ENCODE measurements around the gene ANG. TPM values are rescaled to one million over a fixed set of nuclear protein-coding genes. Genes with fewer than 3 reads are reported as not detected.
A peak's percentile ranks its signal among the peaks of the same experiment; 100 is the strongest.
"Not testable (repeated sequence)": the region's sequence is repeated elsewhere in the genome, so short reads cannot be mapped to it uniquely, and the experiment has no call there.

Gene ANG
- total RNA-seq, 2 experiments from 2014 or later, result 0.27 to 0.38 TPM

- Mint-ChIP-seq H3K27ac (no peak overlapping the region), H3K4me3 (no peak overlapping the region), H3K4me1 (ENCODE audit: low read depth) (peaks cover 18% of the 10 kb centered on the region), H3K36me3 (ENCODE audit: low read depth) (no peaks in the 10 kb centered on the region), H3K9me3 (no peaks in the 10 kb centered on the region), H3K27me3 (ENCODE audit: low read depth) (peaks cover 36% of the 10 kb centered on the region)
- intact Hi-C loops (cut with micrococcal nuclease), result no loop called here
- CTCF ChIA-PET, result interaction anchor here (0.9 to 10.9 kb wide), 5 partner anchors 8 to 33 kb away, joined by 3 to 96 read pairs (median 7); partner anchors contain the start of gene RNASE4
- DNase-seq, result no peak
Observed at GRCh38 chr14:20659336-20659735, 29.2 kb upstream of the ANG start.

- Mint-ChIP-seq H3K36me3 (ENCODE audit: low read depth) (no peaks in the 10 kb centered on the region), H3K27me3 (ENCODE audit: low read depth) (peaks cover 33% of the 10 kb centered on the region), H3K27ac (no peak overlapping the region), H3K4me3 (no peak overlapping the region), H3K9me3 (no peaks in the 10 kb centered on the region), H3K4me1 (ENCODE audit: low read depth) (peaks cover 17% of the 10 kb centered on the region)
- CTCF ChIA-PET, result interaction anchor here (0.9 to 10.9 kb wide), 5 partner anchors 9 to 33 kb away, joined by 3 to 96 read pairs (median 8); no protein-coding TSS in a partner anchor
- intact Hi-C loops (cut with micrococcal nuclease), result no loop called here
- no peak for DNase-seq
Observed at GRCh38 chr14:20659813-20660395, 28.7 kb upstream of the ANG start.

GRCh38 chr14:20661197-20661596 lies 27.4 kb upstream of the ANG start:
- intact Hi-C loops (cut with micrococcal nuclease), result no loop called here
- peaks cover 22% of the 10 kb centered on the region for H3K27me3 Mint-ChIP-seq (ENCODE audit: low read depth)
- H3K9me3 Mint-ChIP-seq, result no peaks in the 10 kb centered on the region
- DNase-seq, result no peak
- H3K27ac Mint-ChIP-seq, result no peak overlapping the region
- no peaks in the 10 kb centered on the region for H3K36me3 Mint-ChIP-seq (ENCODE audit: low read depth)
- H3K4me1 Mint-ChIP-seq (ENCODE audit: low read depth), result peaks cover 17% of the 10 kb centered on the region
- no peak overlapping the region for H3K4me3 Mint-ChIP-seq
- CTCF ChIA-PET, result interaction anchor here (5.7 to 10.9 kb wide), 2 partner anchors 20 to 31 kb away, joined by 36 to 96 read pairs; no protein-coding TSS in a partner anchor

GRCh38 chr14:20662968-20663732 lies 25.4 kb upstream of the ANG start:
- CTCF ChIA-PET, result interaction anchor here (0.7 to 10.9 kb wide), 8 partner anchors 11 to 741 kb away, joined by 3 to 96 read pairs (median 4); no protein-coding TSS in a partner anchor
- H3K4me3 Mint-ChIP-seq, result peak overlapping the region; percentile 83
- H3K27me3 Mint-ChIP-seq (ENCODE audit: low read depth), result peaks cover 8% of the 10 kb centered on the region
- peak; percentile 94 for DNase-seq
- H3K4me1 Mint-ChIP-seq (ENCODE audit: low read depth), result peaks cover 16% of the 10 kb centered on the region
- peak overlapping the region; percentile 79 for H3K27ac Mint-ChIP-seq
- intact Hi-C loops (cut with micrococcal nuclease), result loop anchor here (1.0 to 2.0 kb wide), 7 partner anchors 19 to 210 kb away; no protein-coding TSS in a partner anchor
- H3K36me3 Mint-ChIP-seq (ENCODE audit: low read depth), result no peaks in the 10 kb centered on the region
- H3K9me3 Mint-ChIP-seq, result no peaks in the 10 kb centered on the region

- H3K36me3 Mint-ChIP-seq (ENCODE audit: low read depth); H3K4me3 Mint-ChIP-seq; H3K27me3 Mint-ChIP-seq (ENCODE audit: low read depth); H3K9me3 Mint-ChIP-seq; CTCF ChIA-PET; DNase-seq; intact Hi-C loops (cut with micrococcal nuclease); H3K27ac Mint-ChIP-seq: not testable (repeated sequence)
- H3K4me1 Mint-ChIP-seq (ENCODE audit: low read depth), result peaks cover 24% of the 10 kb centered on the region
Observed at GRCh38 chr14:20666400-20666961, 22.1 kb upstream of the ANG start.

GRCh38 chr14:20667957-20668356 lies 20.6 kb upstream of the ANG start:
- Mint-ChIP-seq H3K27me3 (ENCODE audit: low read depth) (peaks cover 5% of the 10 kb centered on the region), H3K36me3 (ENCODE audit: low read depth) (no peaks in the 10 kb centered on the region), H3K27ac (peak overlapping the region; percentile 48), H3K4me3 (peak overlapping the region; percentile 4), H3K9me3 (no peaks in the 10 kb centered on the region), H3K4me1 (ENCODE audit: low read depth) (peaks cover 20% of the 10 kb centered on the region)
- CTCF ChIA-PET, result interaction anchor here (1.0 to 2.1 kb wide), 3 partner anchors 11 to 54 kb away, joined by 4 to 6 read pairs (median 5); no protein-coding TSS in a partner anchor
- intact Hi-C loops (cut with micrococcal nuclease), result loop anchor here (1.0 kb wide), 3 partner anchors 13 to 55 kb away; no protein-coding TSS in a partner anchor
- DNase-seq, result peak; percentile 58

- H3K4me3 Mint-ChIP-seq, result no peak overlapping the region
- no peaks in the 10 kb centered on the region for H3K36me3 Mint-ChIP-seq (ENCODE audit: low read depth)
- H3K9me3 Mint-ChIP-seq, result no peaks in the 10 kb centered on the region
- no peak overlapping the region for H3K27ac Mint-ChIP-seq
- no peak for DNase-seq
- peaks cover 17% of the 10 kb centered on the region for H3K4me1 Mint-ChIP-seq (ENCODE audit: low read depth)
- CTCF ChIA-PET, result interaction anchor here (1.6 to 2.1 kb wide), 2 partner anchors 22 to 55 kb away, joined by 4 to 6 read pairs; no protein-coding TSS in a partner anchor
- H3K27me3 Mint-ChIP-seq (ENCODE audit: low read depth), result no peaks in the 10 kb centered on the region
- intact Hi-C loops (cut with micrococcal nuclease), result loop anchor here (1.0 kb wide), 3 partner anchors 12 to 56 kb away; no protein-coding TSS in a partner anchor
Observed at GRCh38 chr14:20668969-20669368, 19.6 kb upstream of the ANG start.

GRCh38 chr14:20671597-20672283 lies 16.8 kb upstream of the ANG start:
- CTCF ChIA-PET, result interaction anchor here (0.6 kb wide), 2 partner anchors 25 to 350 kb away, joined by 4 to 5 read pairs; no protein-coding TSS in a partner anchor
- intact Hi-C loops (cut with micrococcal nuclease), result no loop called here
- H3K4me3 Mint-ChIP-seq, result no peak overlapping the region
- no peaks in the 10 kb centered on the region for H3K27me3 Mint-ChIP-seq (ENCODE audit: low read depth)
- no peaks in the 10 kb centered on the region for H3K9me3 Mint-ChIP-seq
- peaks cover 20% of the 10 kb centered on the region for H3K4me1 Mint-ChIP-seq (ENCODE audit: low read depth)
- no peak for DNase-seq
- H3K36me3 Mint-ChIP-seq (ENCODE audit: low read depth), result no peaks in the 10 kb centered on the region
- no peak overlapping the region for H3K27ac Mint-ChIP-seq

- CTCF ChIA-PET, result interaction anchor here (1.2 to 1.3 kb wide), 2 partner anchors 13 to 18 kb away, joined by 4 read pairs; no protein-coding TSS in a partner anchor
- H3K4me1 Mint-ChIP-seq (ENCODE audit: low read depth), result peaks cover 11% of the 10 kb centered on the region
- no peak for DNase-seq
- H3K36me3 Mint-ChIP-seq (ENCODE audit: low read depth), result no peaks in the 10 kb centered on the region
- H3K27me3 Mint-ChIP-seq (ENCODE audit: low read depth), result no peaks in the 10 kb centered on the region
- no peaks in the 10 kb centered on the region for H3K9me3 Mint-ChIP-seq
- H3K27ac Mint-ChIP-seq, result peak overlapping the region; percentile 30
- intact Hi-C loops (cut with micrococcal nuclease), result no loop called here
- H3K4me3 Mint-ChIP-seq, result no peak overlapping the region
Observed at GRCh38 chr14:20675669-20676068, 12.9 kb upstream of the ANG start.

- Mint-ChIP-seq H3K27me3 (ENCODE audit: low read depth) (no peaks in the 10 kb centered on the region), H3K4me1 (ENCODE audit: low read depth) (peaks cover 15% of the 10 kb centered on the region), H3K27ac (peak overlapping the region; percentile 30), H3K36me3 (ENCODE audit: low read depth) (no peaks in the 10 kb centered on the region), H3K9me3 (no peaks in the 10 kb centered on the region), H3K4me3 (no peak overlapping the region)
- intact Hi-C loops (cut with micrococcal nuclease), result no loop called here
- no peak for DNase-seq
- CTCF ChIA-PET, result interaction anchor here (1.0 to 1.3 kb wide), 3 partner anchors 13 to 19 kb away, joined by 4 read pairs; no protein-coding TSS in a partner anchor
Observed at GRCh38 chr14:20676072-20676471, 12.5 kb upstream of the ANG start.

- peak; percentile 41 for DNase-seq
- Mint-ChIP-seq H3K4me3 (no peak overlapping the region), H3K4me1 (ENCODE audit: low read depth) (peaks cover 24% of the 10 kb centered on the region), H3K36me3 (ENCODE audit: low read depth) (no peaks in the 10 kb centered on the region), H3K27ac (no peak overlapping the region), H3K9me3 (no peaks in the 10 kb centered on the region), H3K27me3 (ENCODE audit: low read depth) (no peaks in the 10 kb centered on the region)
- CTCF ChIA-PET, result interaction anchor here (0.8 to 5.0 kb wide), 6 partner anchors 12 to 69 kb away, joined by 3 to 36 read pairs (median 12); no protein-coding TSS in a partner anchor
- intact Hi-C loops (cut with micrococcal nuclease), result loop anchor here (5.0 to 10.0 kb wide), 2 partner anchors 702 to 775 kb away; partner anchors contain the start of genes CHD8 and SUPT16H
Observed at GRCh38 chr14:20679907-20680306, 8.7 kb upstream of the ANG start.
